DMS53 treated with DMSO at 0.1 percent for 48 hours (cell line): ENCODE results near the gene HUWE1.
"Not testable (repeated sequence)": the region's sequence is repeated elsewhere in the genome, so short reads cannot be mapped to it uniquely, and the experiment has no call there.

Experiments used
- DNase-seq: peaks from one replicate; lab custom pipeline; 2025; ENCODE audit not compliant: unreplicated experiment; lab: John Stamatoyannopoulos, UW

The HUWE1 gene, protein sequence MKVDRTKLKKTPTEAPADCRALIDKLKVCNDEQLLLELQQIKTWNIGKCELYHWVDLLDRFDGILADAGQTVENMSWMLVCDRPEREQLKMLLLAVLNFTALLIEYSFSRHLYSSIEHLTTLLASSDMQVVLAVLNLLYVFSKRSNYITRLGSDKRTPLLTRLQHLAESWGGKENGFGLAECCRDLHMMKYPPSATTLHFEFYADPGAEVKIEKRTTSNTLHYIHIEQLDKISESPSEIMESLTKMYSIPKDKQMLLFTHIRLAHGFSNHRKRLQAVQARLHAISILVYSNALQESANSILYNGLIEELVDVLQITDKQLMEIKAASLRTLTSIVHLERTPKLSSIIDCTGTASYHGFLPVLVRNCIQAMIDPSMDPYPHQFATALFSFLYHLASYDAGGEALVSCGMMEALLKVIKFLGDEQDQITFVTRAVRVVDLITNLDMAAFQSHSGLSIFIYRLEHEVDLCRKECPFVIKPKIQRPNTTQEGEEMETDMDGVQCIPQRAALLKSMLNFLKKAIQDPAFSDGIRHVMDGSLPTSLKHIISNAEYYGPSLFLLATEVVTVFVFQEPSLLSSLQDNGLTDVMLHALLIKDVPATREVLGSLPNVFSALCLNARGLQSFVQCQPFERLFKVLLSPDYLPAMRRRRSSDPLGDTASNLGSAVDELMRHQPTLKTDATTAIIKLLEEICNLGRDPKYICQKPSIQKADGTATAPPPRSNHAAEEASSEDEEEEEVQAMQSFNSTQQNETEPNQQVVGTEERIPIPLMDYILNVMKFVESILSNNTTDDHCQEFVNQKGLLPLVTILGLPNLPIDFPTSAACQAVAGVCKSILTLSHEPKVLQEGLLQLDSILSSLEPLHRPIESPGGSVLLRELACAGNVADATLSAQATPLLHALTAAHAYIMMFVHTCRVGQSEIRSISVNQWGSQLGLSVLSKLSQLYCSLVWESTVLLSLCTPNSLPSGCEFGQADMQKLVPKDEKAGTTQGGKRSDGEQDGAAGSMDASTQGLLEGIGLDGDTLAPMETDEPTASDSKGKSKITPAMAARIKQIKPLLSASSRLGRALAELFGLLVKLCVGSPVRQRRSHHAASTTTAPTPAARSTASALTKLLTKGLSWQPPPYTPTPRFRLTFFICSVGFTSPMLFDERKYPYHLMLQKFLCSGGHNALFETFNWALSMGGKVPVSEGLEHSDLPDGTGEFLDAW (N-terminal part only)

DNA sequence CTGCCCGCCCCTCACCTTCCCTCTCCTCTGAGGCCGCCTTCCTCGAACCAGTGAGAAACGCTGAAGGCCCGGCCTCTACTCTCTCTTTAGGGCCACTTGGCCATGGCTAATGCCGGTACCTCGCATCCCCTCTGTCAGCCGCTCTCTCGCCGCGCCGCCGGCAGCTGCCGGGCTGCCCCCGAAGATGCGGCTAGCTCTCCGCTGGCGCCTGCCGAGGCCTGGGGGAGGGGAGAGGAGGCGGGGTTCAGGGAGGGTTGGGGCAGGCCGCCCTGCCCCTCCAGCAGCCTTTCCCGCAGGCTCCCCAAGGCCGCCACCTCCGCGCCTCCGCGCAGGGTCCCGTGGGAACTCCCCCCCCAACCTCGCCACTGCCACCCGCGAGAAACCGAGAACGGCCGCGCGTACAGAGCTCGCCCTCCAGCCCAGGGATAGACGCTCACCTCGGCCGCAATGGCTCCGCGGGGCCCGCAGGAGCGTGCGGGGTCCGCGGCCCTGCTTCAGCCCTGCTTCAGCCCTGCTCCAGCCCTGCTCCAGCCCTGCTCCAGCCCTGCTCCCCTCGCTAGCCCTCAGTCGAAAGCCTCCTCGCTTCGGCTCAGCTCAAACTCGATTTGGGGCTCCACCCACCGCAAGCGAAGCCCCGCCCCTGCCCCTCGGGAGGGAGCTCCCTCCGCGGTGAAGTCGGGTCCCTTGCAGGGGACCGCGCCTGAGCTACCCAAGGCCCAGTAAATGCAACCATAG lies at the start of gene HUWE1:
Gene HUWE1, minus strand, starts transcription at position 569 of the 735 bp plus-strand sequence. CDS start 32,612 bp downstream, outside the sequence.
- peak; percentile 65 for DNase-seq

DNA sequence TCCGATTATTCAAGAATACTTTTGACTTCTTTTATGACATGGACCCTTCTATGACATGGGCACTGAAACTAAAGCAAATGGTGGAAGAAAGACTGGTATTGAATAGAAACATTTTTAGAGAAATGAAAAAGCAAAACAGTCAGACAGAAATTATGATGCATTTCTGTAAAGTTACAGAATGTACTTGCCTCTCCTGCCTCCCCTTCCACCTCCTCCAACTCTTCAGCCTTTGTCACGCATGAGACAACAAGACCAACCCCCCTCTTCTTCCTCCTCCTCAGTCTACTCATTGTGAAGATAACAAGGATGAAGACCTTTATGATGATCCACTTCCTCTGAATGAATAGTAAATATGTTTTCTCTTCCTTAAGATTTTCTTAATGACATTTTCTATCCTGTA lies 46.3 kb upstream of the HUWE1 start:
- no peak for DNase-seq

DNA sequence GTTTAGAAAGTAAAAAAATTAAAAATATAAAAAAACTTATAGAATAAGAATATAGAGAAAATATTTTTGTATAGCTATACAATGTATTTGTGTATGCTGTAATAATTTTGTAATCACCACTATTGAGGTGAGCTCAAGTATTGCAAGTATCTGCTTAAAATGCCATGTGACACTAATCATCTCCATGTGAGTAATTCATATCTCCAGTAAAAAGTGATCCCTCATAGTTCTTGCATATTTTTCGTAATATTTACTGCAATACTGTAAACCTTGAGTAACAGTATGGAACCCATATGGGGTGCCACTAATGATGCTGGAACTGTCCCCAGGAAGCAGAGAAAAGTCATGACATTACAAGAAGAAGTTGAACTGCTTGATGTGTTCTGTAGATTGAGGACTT lies 43.2 kb upstream of the HUWE1 start:
- DNase-seq = no peak

DNA sequence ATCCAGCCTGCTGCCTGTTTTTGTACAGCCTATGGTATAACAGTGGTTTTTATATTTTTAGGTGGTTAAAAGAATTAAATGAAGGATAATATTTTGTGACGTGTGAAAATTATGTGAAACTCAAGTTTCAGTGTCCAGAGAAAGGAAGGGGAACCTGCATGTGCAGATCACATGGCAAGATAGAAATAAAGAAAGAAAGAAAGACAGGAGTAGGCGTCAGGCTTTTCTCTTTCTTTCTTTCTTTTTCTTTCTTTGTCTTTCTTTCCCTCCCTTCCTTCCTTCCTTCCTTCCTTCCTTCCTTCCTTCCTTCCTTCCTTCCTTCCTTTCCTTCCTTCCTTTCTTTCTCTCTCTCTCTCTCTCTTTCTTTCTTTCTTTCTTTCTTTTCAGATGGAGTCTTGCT lies 42.0 kb upstream of the HUWE1 start:
- DNase-seq = no peak

DNA sequence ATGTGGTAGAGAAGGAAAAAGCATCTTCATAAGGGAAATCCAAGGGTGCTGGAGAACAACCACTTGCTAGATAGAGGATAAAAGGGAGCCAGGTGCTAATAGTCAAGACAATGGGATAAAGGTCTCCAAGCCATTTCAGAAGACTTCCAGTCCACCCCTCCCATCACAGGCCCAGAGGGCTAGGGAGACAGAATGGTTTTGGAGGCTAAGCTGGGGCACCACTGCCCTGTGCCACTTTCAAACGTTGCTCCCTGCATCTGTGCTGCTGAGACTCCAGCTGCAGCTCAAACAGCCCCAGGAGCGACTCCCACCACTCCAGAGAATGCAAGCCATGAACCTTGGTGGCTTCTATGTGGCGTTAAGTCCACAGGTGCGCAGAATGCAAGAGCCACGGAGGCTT lies 38.4 kb upstream of the HUWE1 start:
- no peak for DNase-seq

DNA sequence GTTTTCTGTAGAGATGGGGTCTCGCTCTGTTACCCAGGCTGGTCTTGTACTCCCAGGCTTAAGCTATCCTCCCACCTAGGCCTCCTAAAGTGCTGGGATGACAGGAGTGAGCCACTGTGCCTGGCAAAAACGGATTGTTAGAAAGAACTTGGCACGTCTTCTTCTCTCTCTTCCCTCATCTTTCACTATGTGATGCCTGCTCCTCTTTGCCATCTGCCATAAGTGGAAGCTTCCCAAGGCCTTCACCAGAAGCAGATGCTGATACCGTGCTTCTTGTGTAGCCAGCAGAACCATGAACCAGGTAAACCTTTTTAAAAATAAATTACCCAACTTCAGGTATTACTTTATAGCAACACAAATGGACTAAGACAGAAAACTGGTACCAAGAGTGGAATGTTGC lies 36.9 kb upstream of the HUWE1 start:
- DNase-seq = no peak

DNA sequence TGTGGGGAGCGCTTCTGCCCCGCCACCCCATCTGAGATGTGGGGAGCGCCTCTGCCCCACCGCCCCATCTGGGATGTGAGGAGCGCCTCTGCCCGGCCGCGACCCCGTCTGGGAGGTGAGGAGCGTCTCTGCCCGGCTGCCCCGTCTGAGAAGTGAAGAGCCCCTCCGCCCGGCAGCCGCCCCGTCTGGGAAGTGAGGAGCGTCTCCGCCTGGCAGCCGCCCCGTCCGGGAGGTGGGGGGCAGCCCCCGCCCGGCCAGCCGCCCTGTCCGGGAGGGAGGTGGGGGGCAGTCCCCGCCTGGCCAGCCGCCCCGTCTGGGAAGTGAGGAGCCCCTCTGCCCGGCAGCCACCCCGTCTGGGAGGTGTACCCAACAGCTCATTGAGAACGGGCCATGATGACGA lies 35.1 kb upstream of the HUWE1 start:
- not testable (repeated sequence) for DNase-seq

DNA sequence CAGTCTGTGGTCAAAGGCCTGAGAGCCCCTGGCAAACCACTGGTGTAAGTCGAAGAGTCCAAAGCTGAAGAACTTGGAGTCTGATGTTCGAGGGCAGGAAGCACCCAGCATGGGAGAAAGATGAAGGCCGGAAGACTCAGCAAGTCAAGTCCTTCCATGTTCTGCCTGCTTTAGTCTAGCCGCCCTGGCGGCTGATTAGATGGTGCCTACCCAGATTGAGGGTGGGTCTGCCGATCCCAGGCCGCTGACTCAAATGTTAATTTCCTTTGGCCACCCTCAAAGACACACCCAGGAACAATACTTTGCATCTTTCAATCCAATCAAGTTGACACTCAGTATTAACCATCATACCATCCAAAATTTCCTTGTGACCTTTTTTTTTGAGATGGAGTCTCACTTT lies 33.1 kb upstream of the HUWE1 start:
- DNase-seq = not testable (repeated sequence)

DNA sequence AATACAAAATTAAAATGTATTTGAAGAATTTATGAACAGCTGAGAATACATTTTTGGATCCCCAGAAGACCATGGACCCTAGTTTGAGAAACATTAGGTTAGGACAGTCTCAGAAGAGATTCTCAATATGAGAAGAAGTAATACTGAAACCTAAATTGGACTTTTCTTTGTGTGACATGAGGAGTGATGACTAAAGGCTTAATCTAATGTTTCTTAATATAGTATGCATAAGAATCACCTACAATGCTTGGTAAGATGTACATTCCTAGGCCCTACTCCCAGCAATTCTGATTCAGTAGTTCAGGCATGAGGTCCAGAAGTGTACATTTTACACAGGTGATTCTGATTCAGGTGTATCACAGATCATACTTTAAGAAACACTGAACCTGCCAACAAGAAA lies 31.6 kb upstream of the HUWE1 start:
- no peak for DNase-seq

DNA sequence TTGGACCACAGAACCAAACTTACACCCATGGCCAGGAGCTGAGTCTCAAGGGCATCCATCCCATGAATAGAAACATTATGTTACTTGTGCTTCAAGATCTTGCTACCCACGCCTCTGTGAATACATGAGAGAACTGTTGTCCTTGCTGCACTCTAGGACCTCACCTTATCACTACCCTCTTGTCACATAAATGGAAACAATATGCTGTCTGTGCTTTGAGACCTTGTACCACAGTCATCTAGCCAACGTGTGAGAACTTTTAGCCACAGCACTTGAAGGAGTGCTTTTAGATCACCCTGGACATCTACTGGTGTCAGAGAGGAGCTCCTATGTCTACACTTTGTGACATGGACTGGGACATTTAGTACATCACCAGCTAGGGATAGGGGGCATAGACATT lies 30.7 kb upstream of the HUWE1 start:
- no peak for DNase-seq

DNA sequence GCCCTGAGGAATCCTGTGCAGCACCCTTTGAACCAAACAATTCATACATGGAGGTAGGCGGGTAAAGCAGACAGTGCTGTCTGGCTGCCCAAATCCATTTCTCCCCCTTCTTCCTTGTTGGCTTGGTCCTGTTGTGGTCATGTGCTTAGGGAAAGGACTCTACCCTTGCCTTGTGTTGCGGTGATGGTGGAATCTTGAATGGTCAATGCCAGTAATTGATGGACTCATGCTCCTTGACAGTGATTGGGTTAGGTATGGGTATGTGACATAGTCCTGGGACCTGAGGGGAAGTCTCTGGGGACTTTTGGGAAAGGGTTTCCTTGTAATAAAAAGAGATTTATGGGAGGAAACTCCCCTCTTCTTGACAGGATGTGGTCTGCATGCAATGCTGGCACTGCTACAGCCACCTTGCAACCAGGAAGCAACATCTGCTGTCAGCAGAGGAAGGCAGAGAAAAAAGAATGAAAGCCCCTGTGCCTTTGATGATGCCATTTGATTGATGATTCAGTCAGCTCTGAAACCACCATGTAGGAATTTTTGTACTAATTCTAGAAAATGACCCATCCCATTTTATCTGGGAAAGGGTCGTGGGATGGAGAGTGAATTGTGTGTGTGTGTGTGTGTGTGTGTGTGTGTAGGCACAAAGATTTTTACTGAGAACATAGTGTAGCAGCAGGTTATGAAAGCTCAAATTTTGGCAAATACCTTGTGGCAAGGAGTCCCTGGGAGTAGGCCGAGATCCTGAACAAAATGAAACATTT lies 30.0 kb upstream of the HUWE1 start:
- DNase-seq = no peak

DNA sequence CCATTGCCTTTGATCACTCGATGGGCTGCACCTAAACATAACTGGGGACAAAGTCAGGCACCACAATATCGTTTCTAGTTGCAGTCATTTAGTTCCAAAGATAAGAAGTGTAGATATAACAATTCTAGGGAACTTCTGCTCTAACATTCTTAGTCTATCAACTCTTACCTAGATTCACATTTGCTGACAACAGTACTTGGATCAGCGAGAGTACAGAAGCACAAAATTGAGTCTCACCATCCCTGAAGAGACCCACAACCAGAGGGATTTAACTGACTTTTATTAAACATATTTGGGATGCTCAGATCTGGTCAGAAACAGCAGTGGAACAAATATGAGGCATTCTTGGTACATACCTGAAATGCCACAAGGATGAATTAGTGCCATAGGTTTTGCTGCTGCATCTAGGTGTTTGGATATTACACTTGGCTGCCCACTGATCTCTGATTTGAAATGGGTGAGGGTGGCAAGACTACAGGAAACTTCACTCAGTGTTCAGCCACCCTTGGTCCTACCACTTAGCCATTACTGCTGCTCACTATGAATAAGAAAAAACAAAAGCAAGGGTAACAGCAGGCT lies 28.9 kb upstream of the HUWE1 start:
- no peak for DNase-seq

DNA sequence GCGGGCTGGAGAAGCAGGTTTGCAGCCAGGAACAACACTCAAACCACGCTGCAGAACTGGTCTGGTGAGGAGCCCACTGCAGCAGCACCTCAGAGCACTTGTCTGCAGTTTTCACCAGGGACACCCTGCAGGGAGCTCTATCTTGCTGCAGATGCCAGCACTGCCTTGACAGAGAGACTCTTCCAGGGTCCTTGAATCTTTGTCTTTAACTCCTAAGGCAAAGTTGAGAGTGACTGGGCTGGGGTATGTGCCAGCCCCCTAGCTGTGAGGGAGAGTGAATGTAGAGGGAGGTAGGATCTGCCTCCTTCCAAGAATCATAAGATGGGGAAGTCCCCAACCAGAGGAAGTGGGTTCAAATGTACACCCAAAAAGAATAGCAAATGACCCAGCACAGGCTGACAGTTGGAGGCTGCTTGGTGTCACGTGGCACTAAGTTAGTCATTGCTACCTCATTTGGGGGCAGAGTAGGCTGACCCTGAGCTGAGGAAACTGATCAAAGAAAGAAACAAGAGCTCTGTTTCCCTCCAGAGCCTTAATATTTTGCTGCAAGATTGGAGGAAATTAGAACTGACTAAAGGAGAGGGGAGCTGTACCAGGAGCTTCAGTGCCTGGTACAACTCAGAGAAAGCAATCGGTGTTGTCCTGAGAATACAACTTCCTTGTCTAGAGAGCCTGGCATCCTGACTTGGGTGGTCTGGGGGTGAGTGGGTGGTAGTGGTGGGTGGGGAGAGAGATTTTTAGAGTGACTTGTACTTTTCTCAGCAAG lies 28.2 kb upstream of the HUWE1 start:
- DNase-seq = no peak

DNA sequence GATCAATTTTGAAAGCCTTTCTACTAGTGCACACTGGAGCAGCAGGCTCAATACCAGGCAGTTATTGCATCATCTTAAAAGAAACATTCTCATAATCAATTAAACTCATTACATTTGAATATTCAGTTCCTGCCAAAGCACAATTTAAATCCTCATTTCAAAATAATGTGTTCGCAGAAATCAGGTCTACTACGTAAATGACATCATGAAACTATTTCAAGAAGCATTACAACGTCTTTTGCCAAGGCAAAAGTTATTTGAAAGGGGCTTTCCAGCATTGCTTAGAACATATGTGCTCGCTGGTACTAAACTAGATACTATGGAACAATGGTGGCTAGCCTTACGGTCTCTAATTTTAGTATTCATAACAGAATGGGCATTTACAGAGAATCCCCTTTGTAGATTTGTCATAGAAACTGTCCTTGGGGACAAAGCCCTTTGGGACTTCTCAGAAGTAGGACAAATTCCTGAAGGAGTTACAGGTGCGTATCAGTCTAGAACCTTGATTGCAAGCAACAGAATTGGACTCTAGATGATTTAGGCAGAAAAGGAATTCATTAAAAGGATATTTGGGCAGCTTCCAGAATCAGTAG lies 27.6 kb upstream of the HUWE1 start:
- peak; percentile 2 for DNase-seq

DNA sequence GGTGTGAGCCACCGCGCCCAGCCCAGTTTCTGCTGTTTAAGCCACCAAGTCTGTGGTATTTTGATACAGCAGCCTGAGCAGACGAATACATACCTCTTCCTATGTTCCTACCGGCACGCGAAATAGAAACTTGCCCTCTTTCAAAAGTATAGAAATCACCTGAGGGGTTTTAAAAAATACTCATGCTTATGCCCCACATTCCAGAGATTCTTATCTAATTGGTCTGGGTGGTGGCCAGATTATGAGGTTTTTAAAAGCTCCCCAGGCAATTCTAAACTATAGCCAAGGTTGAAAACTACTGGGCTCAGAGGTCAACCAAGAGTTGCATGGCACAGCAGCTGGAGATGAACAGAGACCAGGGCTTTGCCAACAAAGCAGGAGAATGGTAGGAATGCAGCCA lies 24.9 kb upstream of the HUWE1 start:
- DNase-seq = no peak

DNA sequence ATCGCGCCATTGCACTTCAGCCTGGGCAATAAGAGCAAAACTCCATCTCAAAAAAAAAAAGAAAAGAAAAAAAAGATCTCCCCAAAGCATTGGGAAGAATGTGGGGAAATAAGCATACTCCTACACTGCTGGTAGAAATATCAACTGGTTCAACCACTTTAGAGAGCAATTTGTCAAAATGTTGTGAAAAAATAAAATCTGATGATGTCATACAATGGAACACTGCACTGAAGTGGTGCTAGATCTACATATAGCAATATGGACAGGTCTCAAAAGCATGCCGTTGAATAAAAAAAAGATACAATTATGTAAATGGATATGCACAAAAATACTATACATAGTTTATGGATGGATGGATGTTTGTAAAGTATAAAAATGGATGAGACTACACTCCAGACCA lies 18.3 kb upstream of the HUWE1 start:
- no peak for DNase-seq

DNA sequence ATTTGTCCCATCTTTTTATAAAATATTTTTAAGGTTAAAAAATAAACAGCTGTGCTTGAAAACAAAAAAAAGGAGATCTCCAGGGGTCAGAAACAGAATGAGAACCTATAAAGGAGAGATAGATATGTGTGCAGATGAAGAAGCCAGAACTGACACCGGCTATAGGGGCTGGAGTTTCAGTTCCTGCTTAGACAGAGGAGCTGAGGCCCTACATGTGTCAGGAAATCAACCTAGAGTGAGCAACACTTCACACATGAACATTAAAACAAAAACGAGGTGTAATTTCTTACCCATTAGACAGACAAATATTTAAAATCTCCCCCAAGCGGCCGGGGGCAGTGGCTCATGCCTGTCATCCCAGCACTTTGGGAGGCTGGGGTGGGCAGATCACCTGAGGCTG lies 17.8 kb upstream of the HUWE1 start:
- no peak for DNase-seq

DNA sequence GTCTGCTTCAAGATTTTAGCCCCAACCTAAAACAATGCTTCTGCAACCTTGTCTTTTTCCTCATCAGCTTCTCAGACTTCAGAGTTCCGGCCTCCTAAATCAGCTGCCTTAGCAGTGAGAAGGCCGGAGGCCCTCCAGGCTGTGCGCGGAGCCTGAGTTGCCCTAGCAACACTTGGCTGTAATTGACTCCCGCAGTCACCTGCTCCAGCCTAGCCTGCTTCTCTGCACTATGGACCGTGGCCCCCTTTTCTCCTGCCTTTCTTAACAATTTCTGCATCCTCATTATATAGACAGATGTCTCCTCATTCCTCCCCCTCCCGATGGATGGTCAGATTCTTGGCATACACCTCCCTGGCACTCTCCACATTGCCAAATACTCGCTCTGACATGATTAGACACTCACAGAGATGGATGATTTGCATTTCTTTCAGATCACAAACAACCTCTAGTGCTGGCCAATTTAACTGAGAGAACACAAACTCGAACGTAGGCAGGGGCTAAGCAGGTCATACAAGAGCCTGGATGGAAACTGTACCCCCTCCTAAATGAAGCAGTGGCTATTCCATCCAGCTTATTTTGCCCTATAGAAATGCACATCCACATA lies 9.5 kb upstream of the HUWE1 start:
- DNase-seq = no peak
